HG03066 (cell line): ENCODE data around the gene NDUFS3.

ENCODE experiments used
- ATAC-seq: cut with Tn5 transposase; IDR thresholded peaks from one replicate; pipeline ENCODE4 v1.9.1; 2021; ENCODE audit warnings: low read depth; ENCODE audit not compliant: unreplicated experiment

The NDUFS3 gene

DNA sequence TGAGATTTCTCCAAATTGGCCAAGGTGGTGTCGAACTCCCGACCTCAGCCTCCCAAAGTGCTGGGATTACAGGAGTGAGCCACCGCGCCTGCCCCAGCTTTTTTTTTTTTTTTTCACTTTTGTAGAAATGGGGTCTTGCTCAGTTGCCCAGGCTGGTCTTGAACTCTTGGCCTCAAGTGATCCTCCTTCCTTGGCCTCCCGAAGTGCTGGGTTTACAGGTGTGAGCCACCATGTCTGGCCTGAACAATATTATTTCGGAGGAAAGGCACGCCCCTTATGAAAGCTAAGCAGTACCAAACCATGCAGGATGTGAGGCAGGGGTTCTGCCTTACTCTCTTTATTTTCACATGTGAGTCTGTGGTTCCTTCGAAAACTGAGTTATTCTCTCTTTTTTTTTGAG is 47.4 kb downstream of the NDUFS3 start:
- ATAC-seq, result no peak

DNA sequence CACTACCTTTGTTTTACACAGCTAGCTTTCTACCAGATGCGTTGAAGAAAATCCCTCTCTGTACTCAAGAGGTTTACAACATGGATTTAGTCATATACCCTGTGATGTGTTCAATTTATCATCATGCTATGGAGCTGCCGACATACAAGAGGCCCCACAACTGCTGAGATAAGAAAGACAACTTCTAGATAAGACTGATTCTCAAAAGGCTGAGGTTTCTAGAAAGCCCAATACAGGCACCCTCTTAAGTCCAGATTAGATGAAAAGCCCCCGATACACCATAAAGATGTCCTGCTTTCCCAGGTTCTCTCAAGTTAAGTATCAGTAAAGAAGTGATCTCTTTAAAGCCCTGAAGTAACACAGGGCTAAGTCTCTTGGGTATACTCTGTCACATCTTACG is 49.2 kb downstream of the NDUFS3 start:
- no peak for ATAC-seq

DNA sequence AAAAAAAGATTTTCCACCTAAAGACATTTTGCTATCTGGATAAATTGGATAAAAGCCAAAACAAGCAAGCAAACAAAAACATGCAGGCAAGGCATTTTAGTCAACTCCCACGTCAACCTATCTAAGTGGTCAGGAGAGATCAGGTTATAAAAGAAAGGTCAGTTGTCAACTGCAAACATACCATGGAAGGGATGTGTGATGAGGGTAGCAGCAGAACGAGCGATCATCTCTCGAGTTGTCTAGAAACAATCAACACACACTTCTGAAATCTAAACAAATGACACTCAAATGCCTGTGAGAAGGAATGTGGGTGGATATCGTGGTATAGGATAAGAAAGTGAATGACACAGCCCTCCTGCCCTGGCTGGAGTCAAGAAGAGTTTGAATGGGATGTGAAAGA is 52.6 kb downstream of the NDUFS3 start:
- ATAC-seq, result no peak
